ENCODE data around the gene PTGER3.
"Not testable (repeated sequence)": the region's sequence is repeated elsewhere in the genome, so short reads cannot be mapped to it uniquely, and the experiment has no call there.

PTGER3 gene

GRCh38 chr1:70997793-70998192, 49.8 kb downstream of the PTGER3 start:
- H3K4me3 ChIP-seq (replicated peaks in 1 of 2; ENCODE audit: low read depth in 2 of 2, low read length in 2 of 2) = no peak overlapping the region
- TF ChIP-seq CTCF (IDR thresholded peaks at IDR 0.05; ENCODE audit: low read depth, low read length) = no peak

GRCh38 chr1:70994753-70995268, 52.8 kb downstream of the PTGER3 start:
- H3K4me3 ChIP-seq (replicated peaks in 1 of 2; ENCODE audit: low read depth in 2 of 2, low read length in 2 of 2) = no peak overlapping the region
- TF ChIP-seq CTCF (IDR thresholded peaks at IDR 0.05; ENCODE audit: low read depth, low read length) = no peak
- DNase-seq (ENCODE audit: low read depth in 2 of 2) = no peak

More at GRCh38 chr1:70997793-70998192, 49.8 kb downstream of the PTGER3 start:
- no peak for DNase-seq (ENCODE audit: low read depth in 2 of 2)

DNA sequence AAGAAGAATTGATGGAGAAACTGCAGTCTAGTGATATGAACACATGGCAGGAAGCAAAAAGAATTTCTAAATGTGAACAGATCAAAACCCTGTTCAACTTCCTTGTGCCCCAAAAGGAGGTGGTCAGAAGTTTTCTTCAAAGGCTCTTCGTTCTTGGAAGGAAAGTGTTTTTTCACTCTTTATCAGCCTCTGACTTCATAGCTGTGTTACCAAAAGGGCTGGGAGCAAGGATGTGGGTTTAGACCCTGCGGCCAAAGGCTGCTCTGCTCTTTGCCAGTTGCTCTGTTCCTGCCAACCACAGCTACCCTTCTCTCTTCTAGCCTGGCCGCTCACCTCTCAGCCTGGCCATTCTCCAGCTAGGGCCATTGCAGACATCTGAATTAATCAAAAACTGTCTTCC, 53.8 kb downstream of the PTGER3 start:
- TF ChIP-seq CTCF (IDR thresholded peaks at IDR 0.05; ENCODE audit: low read depth, low read length) = no peak
- DNase-seq (ENCODE audit: low read depth in 2 of 2) = no peak
- no peak overlapping the region for H3K4me3 ChIP-seq (replicated peaks in 1 of 2; ENCODE audit: low read depth in 2 of 2, low read length in 2 of 2)

GRCh38 chr1:70992521-70992920, 55.1 kb downstream of the PTGER3 start:
- TF ChIP-seq CTCF (IDR thresholded peaks at IDR 0.05; ENCODE audit: low read depth, low read length) = no peak
- DNase-seq (ENCODE audit: low read depth in 2 of 2) = no peak
- no peak overlapping the region for H3K4me3 ChIP-seq (replicated peaks in 1 of 2; ENCODE audit: low read depth in 2 of 2, low read length in 2 of 2)

DNA sequence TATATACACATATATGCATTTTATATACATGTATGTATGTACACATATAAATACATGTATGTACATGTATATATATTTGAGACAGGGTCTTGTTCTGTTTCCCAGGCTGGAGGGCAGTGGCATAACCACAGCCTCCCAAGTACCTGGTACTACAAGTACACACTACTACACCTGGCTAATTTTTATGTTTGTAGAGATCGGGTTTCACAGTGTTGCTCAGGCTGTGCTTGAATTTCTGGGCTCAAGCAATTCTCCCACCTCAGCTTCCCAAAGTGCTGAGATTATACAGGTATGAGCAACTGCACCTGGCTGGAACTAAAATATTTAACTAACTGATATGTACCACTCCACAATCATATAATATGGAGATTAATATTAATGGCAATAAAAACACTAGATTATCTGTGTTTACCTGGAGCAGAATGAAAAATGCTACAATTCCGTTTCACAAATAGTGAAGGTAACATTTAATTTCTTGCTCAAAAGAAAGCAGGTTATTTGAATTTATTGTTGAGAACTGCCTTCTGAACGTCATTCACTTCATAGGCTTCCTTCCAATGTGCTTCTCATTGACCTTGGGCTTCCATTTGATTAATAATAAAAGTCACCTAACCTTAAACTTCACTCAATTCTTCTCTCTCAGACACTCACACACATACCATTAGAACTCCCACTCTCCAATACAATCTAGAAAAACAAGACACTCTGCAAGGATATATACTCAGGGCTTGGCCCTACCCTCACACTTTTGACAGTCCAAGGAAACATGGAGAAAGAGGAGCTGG, 57.0 kb downstream of the PTGER3 start:
- no peak for DNase-seq (ENCODE audit: low read depth in 2 of 2)
- H3K4me3 ChIP-seq (replicated peaks in 1 of 2; ENCODE audit: low read depth in 2 of 2, low read length in 2 of 2) = no peak overlapping the region
- TF ChIP-seq CTCF (IDR thresholded peaks at IDR 0.05; ENCODE audit: low read depth, low read length) = no peak

GRCh38 chr1:70987497-70987896, 60.1 kb downstream of the PTGER3 start:
- no peak overlapping the region for H3K4me3 ChIP-seq (replicated peaks in 1 of 2; ENCODE audit: low read depth in 2 of 2, low read length in 2 of 2)
- no peak for TF ChIP-seq CTCF (IDR thresholded peaks at IDR 0.05; ENCODE audit: low read depth, low read length)
- DNase-seq (ENCODE audit: low read depth in 2 of 2) = no peak

- not testable (repeated sequence) for H3K4me3 ChIP-seq (replicated peaks in 1 of 2; ENCODE audit: low read depth in 2 of 2, low read length in 2 of 2); DNase-seq (ENCODE audit: low read depth in 2 of 2)
Observed at GRCh38 chr1:70985776-70986225, 61.8 kb downstream of the PTGER3 start.

DNA sequence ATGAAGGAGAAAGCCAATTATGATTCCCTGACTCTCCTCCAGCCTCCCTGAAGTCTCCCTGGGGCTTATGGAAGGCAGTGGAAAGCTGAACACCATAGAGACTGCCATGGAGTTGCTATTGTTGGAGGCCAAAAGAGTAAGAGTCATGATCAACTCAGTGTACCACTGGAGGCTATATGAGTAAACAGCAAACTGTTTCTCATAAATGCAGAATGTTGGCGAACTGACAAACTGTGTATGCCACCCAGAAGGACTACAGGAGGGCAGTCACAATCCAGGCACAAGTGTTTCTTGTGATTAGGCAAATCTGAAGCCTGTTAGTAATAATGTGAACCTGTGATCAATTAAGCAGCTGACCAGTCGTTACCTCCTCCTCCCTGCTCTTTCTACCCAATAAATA, 62.3 kb downstream of the PTGER3 start:
- not testable (repeated sequence) for H3K4me3 ChIP-seq (replicated peaks in 1 of 2; ENCODE audit: low read depth in 2 of 2, low read length in 2 of 2); DNase-seq (ENCODE audit: low read depth in 2 of 2)

All from cardiac fibroblast (primary cell).